Measurements from ENCODE around the gene PPDPF. TPM values are rescaled to one million over a fixed set of nuclear protein-coding genes. Genes with fewer than 3 reads are reported as not detected.

The PPDPF gene
- total RNA-seq, 1 experiment from 2014 or later = 634 TPM

DNA sequence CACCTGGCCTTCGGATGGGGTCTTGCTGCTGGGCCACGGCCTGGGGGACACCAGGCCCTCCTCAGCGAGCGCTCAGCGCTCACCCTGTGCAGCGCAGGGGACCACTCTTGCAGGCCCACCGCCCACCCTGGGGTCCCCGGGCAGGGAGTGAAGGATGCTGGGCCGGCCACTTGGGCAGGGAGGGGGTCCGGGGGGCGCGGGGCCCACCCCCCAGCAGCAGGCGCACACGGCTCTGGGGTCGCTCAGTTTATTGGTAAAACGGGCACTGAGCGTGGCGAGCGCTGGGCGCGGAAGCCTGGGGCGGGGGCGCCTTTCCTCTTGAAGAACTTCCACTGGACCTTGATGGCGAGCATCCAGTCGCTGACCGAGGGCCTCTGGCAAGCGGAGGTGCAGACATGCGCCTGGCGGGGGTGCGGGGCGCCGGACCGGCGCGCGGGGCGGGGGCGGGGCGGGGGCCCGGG lies 32.8 kb upstream of the PPDPF start:
- Histone ChIP-seq H3K9me3 (no peaks in the 10 kb centered on the region), H3K36me3 (ENCODE audit: control insufficient read depth, insufficient read depth, low read length) (no peaks in the 10 kb centered on the region), H3K4me3 (ENCODE audit: low read depth, low read length) (no peak overlapping the region), H3K27me3 (replicated peaks; ENCODE audit: control insufficient read depth, insufficient read depth, low read length) (no peaks in the 10 kb centered on the region), H3K4me1 (0 out of 2 replicates have a peak, but pooled peaks cover 5% of the 10 kb centered on the region)
- no peak for DNase-seq
- intact Hi-C loops (cut with micrococcal nuclease; ENCODE audit: unreplicated experiment) = loop anchor here (10.0 kb wide), 1 partner anchor 183 kb away; no protein-coding TSS in a partner anchor
- peaks cover 6% of the 10 kb centered on the region for H3K27me3 Mint-ChIP-seq (ENCODE audit: insufficient read depth, unreplicated experiment)
- no peaks in the 10 kb centered on the region for H3K36me3 Mint-ChIP-seq (ENCODE audit: insufficient read depth, unreplicated experiment)
- TF ChIP-seq, protein P1, sequence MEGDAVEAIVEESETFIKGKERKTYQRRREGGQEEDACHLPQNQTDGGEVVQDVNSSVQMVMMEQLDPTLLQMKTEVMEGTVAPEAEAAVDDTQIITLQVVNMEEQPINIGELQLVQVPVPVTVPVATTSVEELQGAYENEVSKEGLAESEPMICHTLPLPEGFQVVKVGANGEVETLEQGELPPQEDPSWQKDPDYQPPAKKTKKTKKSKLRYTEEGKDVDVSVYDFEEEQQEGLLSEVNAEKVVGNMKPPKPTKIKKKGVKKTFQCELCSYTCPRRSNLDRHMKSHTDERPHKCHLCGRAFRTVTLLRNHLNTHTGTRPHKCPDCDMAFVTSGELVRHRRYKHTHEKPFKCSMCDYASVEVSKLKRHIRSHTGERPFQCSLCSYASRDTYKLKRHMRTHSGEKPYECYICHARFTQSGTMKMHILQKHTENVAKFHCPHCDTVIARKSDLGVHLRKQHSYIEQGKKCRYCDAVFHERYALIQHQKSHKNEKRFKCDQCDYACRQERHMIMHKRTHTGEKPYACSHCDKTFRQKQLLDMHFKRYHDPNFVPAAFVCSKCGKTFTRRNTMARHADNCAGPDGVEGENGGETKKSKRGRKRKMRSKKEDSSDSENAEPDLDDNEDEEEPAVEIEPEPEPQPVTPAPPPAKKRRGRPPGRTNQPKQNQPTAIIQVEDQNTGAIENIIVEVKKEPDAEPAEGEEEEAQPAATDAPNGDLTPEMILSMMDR (IDR thresholded peaks at IDR 0.05; ENCODE audit: insufficient read depth in 1 of 2, low read depth in 1 of 2, low read length in 1 of 2, severe bottlenecking in 1 of 2, unreplicated experiment in 1 of 2) = no peak
- no peak overlapping the region for H3K27ac Mint-ChIP-seq (ENCODE audit: unreplicated experiment)
- CTCF ChIA-PET = no interaction called here
- BruUV-seq (replicated peaks) = no TSS peak
- no peaks in the 10 kb centered on the region for H3K4me1 Mint-ChIP-seq (ENCODE audit: low read depth, unreplicated experiment)
- no peak overlapping the region for H3K4me3 Mint-ChIP-seq (ENCODE audit: unreplicated experiment)
- H3K9me3 Mint-ChIP-seq (ENCODE audit: unreplicated experiment) = peaks cover 16% of the 10 kb centered on the region
- POLR2A ChIA-PET = no interaction called here

DNA sequence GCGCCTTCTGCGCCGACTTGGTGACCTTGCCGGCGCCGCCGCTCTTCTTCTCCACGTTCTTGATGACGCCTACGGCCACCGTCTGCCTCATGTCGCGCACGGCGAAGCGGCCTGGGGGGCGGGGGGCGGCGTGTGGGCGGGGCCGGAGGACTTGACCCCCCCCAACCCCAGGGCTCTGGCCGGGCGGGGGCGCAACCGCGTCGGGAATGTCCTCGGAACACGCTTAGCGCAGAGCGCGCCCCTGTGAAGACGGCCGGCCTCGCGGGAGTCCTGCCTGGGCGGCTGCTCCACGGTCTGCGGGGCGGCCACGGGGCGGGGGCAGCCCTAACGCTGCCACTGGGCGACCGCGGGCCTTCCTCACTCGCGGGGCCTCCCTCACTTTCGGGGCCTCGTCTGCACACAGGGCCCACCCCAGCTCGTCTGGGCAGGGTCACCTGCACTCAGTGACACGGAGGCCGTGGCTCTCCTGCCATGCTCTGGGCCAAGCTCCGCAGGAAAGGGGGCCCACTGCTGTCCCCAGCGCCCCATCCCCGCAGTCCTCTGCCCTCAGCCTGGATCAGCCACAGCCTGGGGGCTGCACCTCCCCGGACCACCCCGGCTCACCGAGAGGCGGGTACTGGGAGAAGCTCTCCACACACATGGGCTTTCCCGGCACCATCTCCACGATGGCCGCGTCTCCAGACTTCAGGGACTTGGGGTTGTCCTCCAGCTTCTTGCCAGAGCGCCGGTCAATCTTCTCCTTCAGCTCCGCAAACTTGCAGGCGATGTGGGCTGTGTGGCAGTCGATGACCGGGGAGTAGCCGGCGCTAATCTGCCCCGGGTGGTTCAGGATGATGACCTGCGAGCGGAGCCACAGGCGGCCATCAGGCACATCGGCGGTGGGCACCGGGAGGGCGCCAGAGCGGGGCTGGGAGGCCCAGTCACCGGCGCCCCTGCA lies 32.0 kb upstream of the PPDPF start:
- BruUV-seq (replicated peaks) = no TSS peak
- no peak for DNase-seq
- no peaks in the 10 kb centered on the region for H3K9me3 ChIP-seq
- ChIA-PET POLR2A (no interaction called here), CTCF (no interaction called here)
- TF ChIP-seq, protein P1 (IDR thresholded peaks at IDR 0.05; ENCODE audit: insufficient read depth in 1 of 2, low read depth in 1 of 2, low read length in 1 of 2, severe bottlenecking in 1 of 2, unreplicated experiment in 1 of 2) = no peak
- no peaks in the 10 kb centered on the region for H3K36me3 Mint-ChIP-seq (ENCODE audit: insufficient read depth, unreplicated experiment)
- no peak overlapping the region for H3K27ac Mint-ChIP-seq (ENCODE audit: unreplicated experiment)
- H3K4me1 Mint-ChIP-seq (ENCODE audit: low read depth, unreplicated experiment) = no peaks in the 10 kb centered on the region
- H3K9me3 Mint-ChIP-seq (ENCODE audit: unreplicated experiment) = peaks cover 20% of the 10 kb centered on the region
- no peaks in the 10 kb centered on the region for H3K4me1 ChIP-seq
- peaks cover 4% of the 10 kb centered on the region for H3K27me3 Mint-ChIP-seq (ENCODE audit: insufficient read depth, unreplicated experiment)
- no peak overlapping the region for H3K4me3 Mint-ChIP-seq (ENCODE audit: unreplicated experiment)
- H3K27me3 ChIP-seq (replicated peaks; ENCODE audit: control insufficient read depth, insufficient read depth, low read length) = no peaks in the 10 kb centered on the region
- no peak overlapping the region for H3K4me3 ChIP-seq (ENCODE audit: low read depth, low read length)
- no peaks in the 10 kb centered on the region for H3K36me3 ChIP-seq (ENCODE audit: control insufficient read depth, insufficient read depth, low read length)
- intact Hi-C loops (cut with micrococcal nuclease; ENCODE audit: unreplicated experiment) = loop anchor here (10.0 kb wide), 1 partner anchor 184 kb away; no protein-coding TSS in a partner anchor

DNA sequence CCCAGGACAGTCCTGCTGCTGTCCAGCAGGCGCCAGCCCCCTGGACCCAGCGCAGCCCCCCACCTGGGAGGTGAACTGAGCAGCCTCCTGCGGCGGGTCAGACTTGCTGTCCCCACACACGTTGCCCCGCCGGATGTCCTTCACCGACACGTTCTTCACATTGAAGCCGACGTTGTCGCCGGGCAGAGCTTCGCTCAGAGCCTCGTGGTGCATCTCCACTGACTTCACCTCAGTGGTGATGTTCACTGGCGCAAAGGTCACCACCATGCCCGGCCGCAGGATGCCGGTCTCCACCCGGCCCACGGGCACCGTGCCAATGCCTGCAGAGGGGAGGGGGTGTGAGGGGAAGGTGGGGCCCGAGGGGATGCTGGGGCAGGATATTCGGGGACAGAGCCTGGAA lies 30.1 kb upstream of the PPDPF start:
- no peaks in the 10 kb centered on the region for H3K36me3 ChIP-seq (ENCODE audit: control insufficient read depth, insufficient read depth, low read length)
- intact Hi-C loops (cut with micrococcal nuclease; ENCODE audit: unreplicated experiment) = no loop called here
- no peaks in the 10 kb centered on the region for H3K4me1 ChIP-seq
- TF ChIP-seq, protein P1 (IDR thresholded peaks at IDR 0.05; ENCODE audit: insufficient read depth in 1 of 2, low read depth in 1 of 2, low read length in 1 of 2, severe bottlenecking in 1 of 2, unreplicated experiment in 1 of 2) = no peak
- no peaks in the 10 kb centered on the region for H3K27me3 Mint-ChIP-seq (ENCODE audit: insufficient read depth, unreplicated experiment)
- H3K27ac Mint-ChIP-seq (ENCODE audit: unreplicated experiment) = no peak overlapping the region
- no peaks in the 10 kb centered on the region for H3K4me1 Mint-ChIP-seq (ENCODE audit: low read depth, unreplicated experiment)
- no peaks in the 10 kb centered on the region for H3K27me3 ChIP-seq (replicated peaks; ENCODE audit: control insufficient read depth, insufficient read depth, low read length)
- H3K4me3 ChIP-seq (ENCODE audit: low read depth, low read length) = no peak overlapping the region
- H3K4me3 Mint-ChIP-seq (ENCODE audit: unreplicated experiment) = no peak overlapping the region
- H3K36me3 Mint-ChIP-seq (ENCODE audit: insufficient read depth, unreplicated experiment) = no peaks in the 10 kb centered on the region
- ChIA-PET CTCF (no interaction called here), POLR2A (no interaction called here)
- DNase-seq = no peak
- no TSS peak for BruUV-seq (replicated peaks)
- H3K9me3 Mint-ChIP-seq (ENCODE audit: unreplicated experiment) = peaks cover 20% of the 10 kb centered on the region
- H3K9me3 ChIP-seq = no peaks in the 10 kb centered on the region
